ENCODE results near the gene CALCA. TPM values are rescaled to one million over a fixed set of nuclear protein-coding genes. Genes with fewer than 3 reads are reported as not detected.

The CALCA gene
- total RNA-seq, 3 donors from 2014 or later = not detected

Other genes starting within 250 kb of the CALCA start
- 1 to 10 TPM; 3.3 to 5.3 (median 4.1) TPM for gene CYP2R1, start 80.1 kb downstream of the CALCA start, total RNA-seq
- 1 to 10 TPM; 1.3 to 2.7 (median 1.4) TPM for gene CALCB, start 101.2 kb upstream of the CALCA start, total RNA-seq
- gene INSC, start 142.6 kb upstream of the CALCA start, total RNA-seq = not detected